ENCODE measurements around the gene ENOX1.

Gene ENOX1

GRCh38 chr13:43727856-43728255 lies 58.9 kb downstream of the ENOX1 start:
- no peaks in the 10 kb centered on the region for H3K27me3 ChIP-seq (ENCODE audit: control insufficient read depth, insufficient read depth, low read length)
- no peaks in the 10 kb centered on the region for H3K36me3 ChIP-seq (ENCODE audit: control insufficient read depth, insufficient read depth, low read length)
- H3K9ac ChIP-seq (ENCODE audit: low read length) = no peak overlapping the region
- H3K4me3 ChIP-seq (ENCODE audit: low read length) = no peak overlapping the region
- H3K4me1 ChIP-seq (ENCODE audit: control insufficient read depth, insufficient read depth, low read length) = peaks cover 10% of the 10 kb centered on the region
- no peak overlapping the region for H3K27ac ChIP-seq (ENCODE audit: low read depth, low read length)

- Histone ChIP-seq H3K36me3 (ENCODE audit: control insufficient read depth, insufficient read depth, low read length) (no peaks in the 10 kb centered on the region), H3K27ac (ENCODE audit: low read depth, low read length) (no peak overlapping the region), H3K4me3 (ENCODE audit: low read length) (no peak overlapping the region), H3K27me3 (ENCODE audit: control insufficient read depth, insufficient read depth, low read length) (no peaks in the 10 kb centered on the region), H3K9ac (ENCODE audit: low read length) (no peak overlapping the region), H3K4me1 (ENCODE audit: control insufficient read depth, insufficient read depth, low read length) (peaks cover 2% of the 10 kb centered on the region)
Observed at GRCh38 chr13:43725460-43725859, 61.3 kb downstream of the ENOX1 start.

GRCh38 chr13:43720780-43721397 lies 65.9 kb downstream of the ENOX1 start:
- Histone ChIP-seq H3K4me3 (ENCODE audit: low read length) (no peak overlapping the region), H3K4me1 (ENCODE audit: control insufficient read depth, insufficient read depth, low read length) (no peaks in the 10 kb centered on the region), H3K27me3 (ENCODE audit: control insufficient read depth, insufficient read depth, low read length) (no peaks in the 10 kb centered on the region), H3K36me3 (ENCODE audit: control insufficient read depth, insufficient read depth, low read length) (no peaks in the 10 kb centered on the region), H3K27ac (ENCODE audit: low read depth, low read length) (no peak overlapping the region), H3K9ac (ENCODE audit: low read length) (no peak overlapping the region)

GRCh38 chr13:43698758-43699157 lies 88.0 kb downstream of the ENOX1 start:
- H3K9ac ChIP-seq (ENCODE audit: low read length) = no peak overlapping the region
- peak overlapping the region; percentile 57 for H3K27ac ChIP-seq (ENCODE audit: low read depth, low read length)
- H3K27me3 ChIP-seq (ENCODE audit: control insufficient read depth, insufficient read depth, low read length) = no peaks in the 10 kb centered on the region
- H3K36me3 ChIP-seq (ENCODE audit: control insufficient read depth, insufficient read depth, low read length) = no peaks in the 10 kb centered on the region
- peak overlapping the region; percentile 23 for H3K4me3 ChIP-seq (ENCODE audit: low read length)
- peaks cover 21% of the 10 kb centered on the region for H3K4me1 ChIP-seq (ENCODE audit: control insufficient read depth, insufficient read depth, low read length)

GRCh38 chr13:43698009-43698408 lies 88.8 kb downstream of the ENOX1 start:
- no peaks in the 10 kb centered on the region for H3K36me3 ChIP-seq (ENCODE audit: control insufficient read depth, insufficient read depth, low read length)
- H3K4me3 ChIP-seq (ENCODE audit: low read length) = no peak overlapping the region
- no peak overlapping the region for H3K27ac ChIP-seq (ENCODE audit: low read depth, low read length)
- no peak overlapping the region for H3K9ac ChIP-seq (ENCODE audit: low read length)
- H3K27me3 ChIP-seq (ENCODE audit: control insufficient read depth, insufficient read depth, low read length) = no peaks in the 10 kb centered on the region
- H3K4me1 ChIP-seq (ENCODE audit: control insufficient read depth, insufficient read depth, low read length) = peaks cover 17% of the 10 kb centered on the region

GRCh38 chr13:43697323-43697722 lies 89.4 kb downstream of the ENOX1 start:
- H3K4me3 ChIP-seq (ENCODE audit: low read length) = no peak overlapping the region
- no peaks in the 10 kb centered on the region for H3K36me3 ChIP-seq (ENCODE audit: control insufficient read depth, insufficient read depth, low read length)
- H3K27ac ChIP-seq (ENCODE audit: low read depth, low read length) = no peak overlapping the region
- H3K9ac ChIP-seq (ENCODE audit: low read length) = no peak overlapping the region
- H3K27me3 ChIP-seq (ENCODE audit: control insufficient read depth, insufficient read depth, low read length) = no peaks in the 10 kb centered on the region
- H3K4me1 ChIP-seq (ENCODE audit: control insufficient read depth, insufficient read depth, low read length) = peaks cover 16% of the 10 kb centered on the region

DNA sequence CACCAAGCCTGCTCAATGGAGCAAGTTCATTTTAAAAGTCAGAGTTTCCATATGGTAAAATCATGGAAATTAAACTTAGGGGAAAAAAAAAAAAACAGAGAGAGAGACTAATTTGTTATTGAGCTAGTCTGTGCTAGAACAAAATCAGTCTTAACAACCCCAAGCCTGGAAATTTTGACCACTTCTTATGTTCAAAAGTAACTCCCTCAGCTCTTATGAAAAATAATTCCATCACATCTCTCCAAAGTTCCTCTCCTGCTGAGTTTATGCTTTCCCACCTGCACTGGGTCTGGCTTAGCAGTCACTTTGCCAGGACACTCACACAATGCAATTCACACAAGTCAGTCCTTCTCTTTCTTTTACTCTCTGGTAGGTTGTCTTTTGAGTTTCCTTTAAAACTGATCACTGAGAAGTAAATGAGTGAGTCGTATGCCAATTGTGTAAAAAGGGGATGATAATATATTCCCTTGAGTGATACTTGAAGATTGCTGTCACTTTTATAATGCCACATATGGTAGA lies 92.6 kb downstream of the ENOX1 start:
- Histone ChIP-seq H3K27me3 (ENCODE audit: control insufficient read depth, insufficient read depth, low read length) (no peaks in the 10 kb centered on the region), H3K36me3 (ENCODE audit: control insufficient read depth, insufficient read depth, low read length) (no peaks in the 10 kb centered on the region), H3K4me3 (ENCODE audit: low read length) (no peak overlapping the region), H3K9ac (ENCODE audit: low read length) (no peak overlapping the region), H3K4me1 (ENCODE audit: control insufficient read depth, insufficient read depth, low read length) (peaks cover 19% of the 10 kb centered on the region), H3K27ac (ENCODE audit: low read depth, low read length) (no peak overlapping the region)

GRCh38 chr13:43693639-43694038 lies 93.1 kb downstream of the ENOX1 start:
- no peak overlapping the region for H3K4me3 ChIP-seq (ENCODE audit: low read length)
- H3K36me3 ChIP-seq (ENCODE audit: control insufficient read depth, insufficient read depth, low read length) = no peaks in the 10 kb centered on the region
- no peaks in the 10 kb centered on the region for H3K27me3 ChIP-seq (ENCODE audit: control insufficient read depth, insufficient read depth, low read length)
- H3K27ac ChIP-seq (ENCODE audit: low read depth, low read length) = no peak overlapping the region
- peaks cover 14% of the 10 kb centered on the region for H3K4me1 ChIP-seq (ENCODE audit: control insufficient read depth, insufficient read depth, low read length)
- no peak overlapping the region for H3K9ac ChIP-seq (ENCODE audit: low read length)

DNA sequence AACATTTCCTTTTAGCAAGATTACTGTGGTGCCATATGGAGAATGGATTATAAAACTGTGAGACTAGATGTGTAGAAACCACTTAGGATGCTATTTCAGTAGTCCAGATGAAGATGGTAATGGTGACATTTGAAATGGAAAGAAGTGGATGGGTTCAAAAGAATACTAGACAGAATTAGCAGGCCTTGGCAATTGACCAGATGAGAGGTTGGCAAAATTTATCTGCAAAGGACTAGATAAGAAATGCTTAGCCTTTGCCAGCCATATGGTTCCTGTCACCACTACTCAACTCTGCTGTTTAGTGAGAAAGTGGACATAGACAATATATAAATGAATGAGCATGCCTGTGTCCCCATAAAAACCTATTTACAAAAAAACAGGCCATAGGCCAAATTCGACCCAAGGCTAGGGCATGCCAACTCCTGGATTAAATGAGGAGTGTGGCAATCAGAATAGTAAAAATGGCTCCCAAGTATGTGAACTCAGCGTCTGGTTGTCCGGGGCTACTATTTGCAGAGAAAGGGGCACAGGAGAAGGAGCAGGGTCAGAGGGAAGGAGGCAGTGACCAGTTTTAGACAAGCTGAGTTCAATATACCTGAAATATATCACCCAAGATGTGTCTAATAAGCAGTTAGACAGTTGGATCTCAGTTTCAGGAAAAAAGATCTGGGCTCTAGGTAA lies 98.4 kb downstream of the ENOX1 start:
- H3K4me3 ChIP-seq (ENCODE audit: low read length) = no peak overlapping the region
- H3K36me3 ChIP-seq (ENCODE audit: control insufficient read depth, insufficient read depth, low read length) = no peaks in the 10 kb centered on the region
- H3K27ac ChIP-seq (ENCODE audit: low read depth, low read length) = peak overlapping the region; percentile 76
- no peak overlapping the region for H3K9ac ChIP-seq (ENCODE audit: low read length)
- no peaks in the 10 kb centered on the region for H3K27me3 ChIP-seq (ENCODE audit: control insufficient read depth, insufficient read depth, low read length)
- H3K4me1 ChIP-seq (ENCODE audit: control insufficient read depth, insufficient read depth, low read length) = peaks cover 35% of the 10 kb centered on the region

DNA sequence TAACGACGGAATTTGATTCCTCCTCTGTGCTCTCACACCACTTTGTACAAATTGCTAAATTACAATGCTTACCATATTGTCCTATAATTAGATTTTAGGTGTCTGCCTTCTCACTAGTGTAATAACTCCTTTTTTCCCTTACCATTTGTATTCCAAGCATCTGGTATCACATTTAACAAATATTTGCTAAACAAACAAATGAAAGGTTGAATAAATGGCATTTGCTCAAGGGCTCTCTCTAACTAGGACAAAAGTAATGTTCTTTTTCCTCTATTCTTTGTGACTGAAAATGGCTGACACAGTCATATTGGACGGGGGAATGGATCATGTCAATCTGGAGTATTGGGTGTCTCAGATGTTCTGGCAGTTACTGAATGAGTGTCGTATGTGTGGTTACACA lies 99.7 kb downstream of the ENOX1 start:
- no peak overlapping the region for H3K9ac ChIP-seq (ENCODE audit: low read length)
- no peaks in the 10 kb centered on the region for H3K27me3 ChIP-seq (ENCODE audit: control insufficient read depth, insufficient read depth, low read length)
- H3K4me1 ChIP-seq (ENCODE audit: control insufficient read depth, insufficient read depth, low read length) = peaks cover 46% of the 10 kb centered on the region
- no peaks in the 10 kb centered on the region for H3K36me3 ChIP-seq (ENCODE audit: control insufficient read depth, insufficient read depth, low read length)
- H3K27ac ChIP-seq (ENCODE audit: low read depth, low read length) = peak overlapping the region; percentile 76
- no peak overlapping the region for H3K4me3 ChIP-seq (ENCODE audit: low read length)

- Histone ChIP-seq H3K4me1 (ENCODE audit: control insufficient read depth, insufficient read depth, low read length) (peaks cover 49% of the 10 kb centered on the region), H3K36me3 (ENCODE audit: control insufficient read depth, insufficient read depth, low read length) (no peaks in the 10 kb centered on the region), H3K27ac (ENCODE audit: low read depth, low read length) (peak overlapping the region; percentile 76), H3K9ac (ENCODE audit: low read length) (no peak overlapping the region), H3K27me3 (ENCODE audit: control insufficient read depth, insufficient read depth, low read length) (no peaks in the 10 kb centered on the region), H3K4me3 (ENCODE audit: low read length) (no peak overlapping the region)
Observed at GRCh38 chr13:43686557-43686956, 100.2 kb downstream of the ENOX1 start.

- no peak overlapping the region for H3K9ac ChIP-seq (ENCODE audit: low read length)
- H3K27ac ChIP-seq (ENCODE audit: low read depth, low read length) = peak overlapping the region; percentile 76
- no peak overlapping the region for H3K4me3 ChIP-seq (ENCODE audit: low read length)
- peaks cover 50% of the 10 kb centered on the region for H3K4me1 ChIP-seq (ENCODE audit: control insufficient read depth, insufficient read depth, low read length)
- no peaks in the 10 kb centered on the region for H3K27me3 ChIP-seq (ENCODE audit: control insufficient read depth, insufficient read depth, low read length)
- no peaks in the 10 kb centered on the region for H3K36me3 ChIP-seq (ENCODE audit: control insufficient read depth, insufficient read depth, low read length)
Observed at GRCh38 chr13:43684963-43685725, 101.6 kb downstream of the ENOX1 start.

Measured in rectal smooth muscle tissue (tissue), 1 donor.